Muscle of leg (tissue), 11 donors: ENCODE measurements around the gene CRHR1. TPM values are rescaled to one million over a fixed set of nuclear protein-coding genes. Genes with fewer than 3 reads are reported as not detected.

Source experiments
- DNase-seq: peaks from one replicate; pipeline ENCODE4 v3.0.0; 2013
- H3K27ac ChIP-seq: one replicate; pipeline ENCODE4 v1.5.1; 2013; ENCODE audit warnings: mild to moderate bottlenecking, low read length, control low read depth
- H3K27me3 ChIP-seq: one replicate; pipeline ENCODE4 v1.6.1; 2013; ENCODE audit warnings: low read length; ENCODE audit not compliant: control insufficient read depth, insufficient read depth
- H3K36me3 ChIP-seq: one replicate; pipeline ENCODE4 v1.6.1; 2013; ENCODE audit warnings: low read length; ENCODE audit not compliant: control insufficient read depth, insufficient read depth
- H3K4me1 ChIP-seq: one replicate; pipeline ENCODE4 v1.6.1; 2013; ENCODE audit warnings: low read length; ENCODE audit not compliant: control insufficient read depth, insufficient read depth
- H3K4me3 ChIP-seq: one replicate; pipeline ENCODE4 v1.5.1; 2013; ENCODE audit warnings: low read length, control low read depth
- H3K9me3 ChIP-seq: replicated peaks from 2 replicates; pipeline ENCODE4 v1.6.1; 2013; ENCODE audit warnings: low read depth, low read length; ENCODE audit not compliant: control insufficient read depth
- WGBS: methylation state at CpG from one replicate; pipeline ENCODE4 v1.1.5; 2013; ENCODE audit warnings: missing lambda C conversion rate; ENCODE audit not compliant: insufficient coverage; 5-methylcytosine and 5-hydroxymethylcytosine counted together
- polyA plus RNA-seq, 8 donors: library from polyadenylated mRNA; unstranded; fragments of 120-200 nt; gene quantifications; one replicate each; pipeline versions ENCODE4 v1.2.1 to v1.2.3, GENCODE V29; 2013; ENCODE audit warnings: inconsistent platforms in 1 of 8, low replicate concordance in 1 of 8; ENCODE audit not compliant: insufficient read length in 8 of 8, insufficient read depth in 1 of 8
- total RNA-seq: library from RNA; stranded (reverse); fragments of 120-200 nt; gene quantifications from one replicate; pipeline ENCODE4 v1.2.4, GENCODE V29; 2013

Gene CRHR1
- total and polyA plus RNA-seq, 9 donors: 0.09 to 0.98 (median 0.52) TPM; not detected in 5

DNA sequence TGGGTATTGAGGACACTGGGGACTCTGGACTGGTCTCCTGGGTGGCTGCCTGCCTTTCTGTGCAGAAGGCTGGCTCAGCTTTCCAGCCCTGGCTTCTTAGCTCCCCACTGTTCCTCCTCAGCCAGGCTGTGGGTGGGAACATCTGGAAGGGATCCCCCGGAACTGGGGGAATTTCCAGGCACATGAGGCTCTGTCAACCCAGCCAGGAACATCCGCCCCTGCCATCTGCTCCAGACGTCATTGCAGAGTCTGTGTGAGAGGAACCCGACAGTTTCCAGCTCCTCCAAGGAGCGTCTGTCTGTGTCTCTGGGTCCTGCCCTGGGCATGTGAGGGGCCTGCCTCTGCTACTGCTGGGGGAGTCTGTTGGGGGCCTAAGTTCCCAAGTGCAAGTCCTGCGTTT lies 36.2 kb upstream of the CRHR1 start:
- Histone ChIP-seq H3K9me3 (no peaks in the 10 kb centered on the region), H3K4me1 (peaks cover 2% of the 10 kb centered on the region), H3K36me3 (no peaks in the 10 kb centered on the region), H3K27ac (no peak overlapping the region), H3K4me3 (no peak overlapping the region), H3K27me3 (peaks cover 23% of the 10 kb centered on the region)
- 13% methylated on average over 6 of the region's 6 CpGs for WGBS
- DNase-seq: peak; percentile 59

DNA sequence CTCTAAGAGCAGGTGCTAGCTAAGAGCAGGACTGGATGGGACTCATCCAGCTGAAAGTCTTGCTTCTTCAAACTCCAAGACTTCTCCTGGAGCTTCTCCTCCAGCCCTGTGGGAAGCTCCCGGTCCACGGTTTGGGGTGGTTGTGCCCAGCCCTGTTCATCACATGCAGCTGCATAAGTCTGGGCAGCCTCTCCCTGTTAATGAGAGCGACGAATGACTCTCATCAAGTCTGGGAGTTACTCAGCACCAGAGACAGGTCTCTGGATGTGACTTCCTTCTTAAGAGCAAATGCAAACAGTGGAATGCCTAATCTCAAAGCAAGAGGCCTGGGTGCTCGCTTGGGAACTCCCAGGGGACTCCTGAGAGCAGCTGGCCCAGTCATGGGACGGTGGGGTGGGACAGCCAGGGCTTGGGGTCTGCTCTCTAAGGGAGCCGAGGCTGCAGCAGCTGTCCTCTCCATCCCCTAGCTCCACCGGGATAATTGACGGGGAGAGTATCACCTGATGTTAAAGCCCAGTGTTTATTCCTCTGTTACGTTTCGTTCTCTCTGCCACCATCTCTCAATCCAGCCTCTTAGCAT lies 35.3 kb upstream of the CRHR1 start:
- H3K9me3 ChIP-seq: no peaks in the 10 kb centered on the region
- peaks cover 29% of the 10 kb centered on the region for H3K27me3 ChIP-seq
- 35% methylated on average over 7 of the region's 11 CpGs for WGBS
- H3K27ac ChIP-seq: no peak overlapping the region
- no peaks in the 10 kb centered on the region for H3K36me3 ChIP-seq
- peaks cover 2% of the 10 kb centered on the region for H3K4me1 ChIP-seq
- H3K4me3 ChIP-seq: no peak overlapping the region
- no peak for DNase-seq

DNA sequence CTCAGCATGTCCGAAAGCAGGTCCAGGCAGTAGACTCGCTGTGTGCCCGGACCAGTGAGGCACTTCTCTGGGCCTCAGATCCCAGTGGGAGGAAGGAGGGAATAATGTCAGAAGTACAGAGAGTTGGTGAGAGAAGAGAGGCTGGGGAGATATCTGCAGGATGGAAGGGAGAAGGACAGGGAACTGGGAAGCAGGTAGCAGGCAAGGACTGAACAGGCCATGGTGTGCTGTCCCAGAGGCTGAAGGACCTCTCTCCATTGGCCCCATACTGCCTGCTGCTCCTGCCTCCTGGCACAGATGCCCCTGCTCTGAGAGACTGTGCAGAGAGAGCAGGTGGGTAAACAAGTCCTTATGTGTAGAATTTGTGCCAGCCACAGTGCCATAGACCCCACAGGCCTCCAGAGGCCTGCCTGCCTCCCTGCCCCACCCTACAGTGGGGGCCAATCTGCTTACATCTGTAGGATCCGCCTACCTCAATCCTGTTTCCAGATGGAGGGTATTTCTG lies 34.2 kb upstream of the CRHR1 start:
- 86% methylated on average over 3 of the region's 4 CpGs for WGBS
- Histone ChIP-seq H3K4me1 (peaks cover 2% of the 10 kb centered on the region), H3K4me3 (no peak overlapping the region), H3K27ac (no peak overlapping the region), H3K9me3 (no peaks in the 10 kb centered on the region), H3K36me3 (no peaks in the 10 kb centered on the region), H3K27me3 (peaks cover 29% of the 10 kb centered on the region)
- DNase-seq: no peak

DNA sequence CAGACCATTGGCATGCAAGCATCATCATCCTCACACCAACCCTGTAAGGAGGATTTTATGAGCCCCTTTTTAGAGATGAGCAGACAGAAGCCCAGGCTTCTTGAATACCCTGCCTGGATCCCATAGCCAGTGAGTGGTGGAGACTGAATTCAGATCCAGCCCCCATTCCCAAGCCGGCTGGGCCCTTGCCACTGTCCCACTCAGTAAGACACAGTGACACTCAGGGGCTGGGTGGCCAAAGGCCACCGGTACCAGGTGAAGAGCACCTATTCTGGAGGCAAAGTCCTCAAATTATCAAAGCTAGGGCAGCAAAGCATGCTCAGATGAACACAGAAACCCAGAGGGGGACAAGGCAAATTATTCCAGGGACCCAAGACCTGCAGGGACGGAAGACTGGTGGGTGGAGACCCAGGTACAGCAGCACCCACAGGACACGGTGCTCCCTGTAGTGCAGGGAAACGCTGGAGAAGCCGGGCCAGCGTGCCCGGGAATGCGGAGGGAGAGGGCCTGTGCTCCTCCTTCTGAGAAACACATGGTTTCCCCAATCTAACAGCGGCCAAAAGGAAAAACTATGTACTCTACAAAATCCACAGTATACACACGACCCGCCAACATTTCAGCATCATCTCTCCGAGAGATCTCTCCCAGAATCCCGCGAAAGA lies 33.2 kb upstream of the CRHR1 start:
- Histone ChIP-seq H3K4me3 (no peak overlapping the region), H3K4me1 (peaks cover 2% of the 10 kb centered on the region), H3K36me3 (no peaks in the 10 kb centered on the region), H3K27me3 (peaks cover 32% of the 10 kb centered on the region), H3K27ac (no peak overlapping the region), H3K9me3 (no peaks in the 10 kb centered on the region)
- no peak for DNase-seq
- WGBS: 79% methylated on average over 14 of the region's 15 CpGs

DNA sequence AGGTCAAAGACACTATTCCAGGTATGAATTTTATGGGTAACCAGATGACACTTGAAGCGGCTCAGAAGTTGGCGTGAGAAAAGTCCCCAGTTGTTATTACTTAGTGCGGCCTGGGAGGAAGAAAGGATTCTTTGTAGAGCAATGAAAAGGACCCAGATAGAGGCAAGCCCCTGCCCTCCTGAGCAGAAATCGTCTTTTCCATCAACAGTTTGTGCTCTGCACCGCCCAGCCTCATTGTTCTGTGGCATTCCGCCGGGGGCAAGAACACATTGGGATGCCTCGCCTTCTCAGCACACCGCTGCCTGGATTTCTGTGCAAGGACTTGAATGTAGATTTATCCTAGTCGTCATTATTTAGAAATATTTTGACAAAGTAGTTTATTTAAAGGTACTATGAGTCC lies 32.7 kb upstream of the CRHR1 start:
- Histone ChIP-seq H3K9me3 (no peaks in the 10 kb centered on the region), H3K4me3 (no peak overlapping the region), H3K4me1 (peaks cover 2% of the 10 kb centered on the region), H3K27ac (no peak overlapping the region), H3K36me3 (no peaks in the 10 kb centered on the region), H3K27me3 (peaks cover 34% of the 10 kb centered on the region)
- no peak for DNase-seq
- 63% methylated on average over 8 of the region's 10 CpGs for WGBS

DNA sequence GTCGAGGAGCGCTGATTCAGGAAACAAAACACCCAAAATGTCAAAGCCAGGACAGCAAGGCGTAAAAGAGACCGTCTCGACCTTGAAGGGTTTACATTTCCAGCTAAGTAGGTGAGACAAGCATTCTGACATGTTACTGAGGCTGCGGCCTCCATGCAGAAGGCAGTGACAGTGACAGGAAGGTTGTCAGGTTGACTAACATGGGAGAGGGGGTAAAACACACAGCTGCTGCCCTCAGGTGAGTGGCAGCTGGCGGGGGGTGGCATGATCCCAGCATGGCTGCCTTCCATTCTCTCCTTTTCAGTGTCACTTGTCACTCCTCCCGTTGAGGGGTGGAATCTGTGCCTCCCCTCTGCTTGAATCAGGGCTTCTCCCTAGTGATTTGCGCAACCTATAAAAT lies 31.9 kb upstream of the CRHR1 start:
- H3K27me3 ChIP-seq: peaks cover 37% of the 10 kb centered on the region
- 74% methylated on average over 8 of the region's 9 CpGs for WGBS
- H3K36me3 ChIP-seq: no peaks in the 10 kb centered on the region
- H3K27ac ChIP-seq: no peak overlapping the region
- no peak for DNase-seq
- H3K4me1 ChIP-seq: peaks cover 2% of the 10 kb centered on the region
- no peak overlapping the region for H3K4me3 ChIP-seq
- H3K9me3 ChIP-seq: no peaks in the 10 kb centered on the region

DNA sequence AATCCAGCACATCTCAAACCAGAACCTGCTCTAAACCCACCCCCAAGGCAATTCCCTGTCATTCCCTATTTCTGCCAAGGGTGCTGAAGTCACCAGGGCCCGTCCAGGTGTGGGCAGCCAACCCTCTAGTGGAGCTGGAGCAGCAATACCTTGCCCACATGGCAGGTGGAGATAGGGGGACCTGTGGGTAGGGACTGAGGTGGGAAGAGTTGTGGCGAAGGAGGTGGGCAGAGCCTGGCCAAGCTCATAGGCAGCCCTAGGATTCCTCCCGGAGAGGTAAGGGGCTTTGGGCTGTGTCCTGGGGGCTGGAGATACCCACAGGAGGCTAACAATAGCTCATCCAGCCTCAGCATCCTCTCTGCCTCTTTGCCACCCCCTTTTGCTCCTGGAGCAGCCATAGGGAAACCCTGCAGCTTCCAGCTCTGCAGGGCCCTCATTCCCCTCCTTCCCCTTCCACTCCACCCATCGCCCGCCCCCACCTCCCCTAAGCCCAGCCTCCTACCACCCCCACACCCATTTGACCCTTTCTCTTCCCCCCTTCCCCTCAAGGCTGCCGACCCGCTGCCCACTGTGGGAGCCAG lies 30.4 kb upstream of the CRHR1 start:
- Histone ChIP-seq H3K4me1 (no peaks in the 10 kb centered on the region), H3K4me3 (no peak overlapping the region), H3K36me3 (no peaks in the 10 kb centered on the region), H3K27ac (no peak overlapping the region), H3K9me3 (no peaks in the 10 kb centered on the region), H3K27me3 (peaks cover 36% of the 10 kb centered on the region)
- WGBS: 50% methylated on average over 1 of the region's 7 CpGs
- no peak for DNase-seq

DNA sequence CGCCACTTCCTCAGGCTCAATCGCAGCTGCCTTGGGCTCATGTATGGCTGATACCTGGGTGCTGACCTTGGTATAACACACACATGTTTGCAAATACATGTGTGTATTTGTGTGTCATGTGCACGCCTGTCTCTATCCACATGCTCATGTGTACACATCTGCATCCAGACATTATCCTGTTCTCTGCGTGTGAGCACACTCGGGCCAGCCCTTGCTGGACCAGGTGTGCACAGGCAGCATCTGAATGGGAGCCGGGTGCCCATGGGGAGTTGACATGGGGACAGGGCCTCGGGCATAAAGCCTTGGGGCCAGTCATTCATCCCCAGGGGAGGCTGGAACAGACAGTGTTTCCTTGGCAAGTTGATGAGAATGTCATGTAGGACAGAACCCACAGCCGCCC lies 29.1 kb upstream of the CRHR1 start:
- Histone ChIP-seq H3K27ac (no peak overlapping the region), H3K27me3 (peaks cover 33% of the 10 kb centered on the region), H3K9me3 (no peaks in the 10 kb centered on the region), H3K36me3 (no peaks in the 10 kb centered on the region), H3K4me1 (no peaks in the 10 kb centered on the region), H3K4me3 (no peak overlapping the region)
- WGBS: 60% methylated on average over 5 of the region's 8 CpGs
- DNase-seq: no peak

DNA sequence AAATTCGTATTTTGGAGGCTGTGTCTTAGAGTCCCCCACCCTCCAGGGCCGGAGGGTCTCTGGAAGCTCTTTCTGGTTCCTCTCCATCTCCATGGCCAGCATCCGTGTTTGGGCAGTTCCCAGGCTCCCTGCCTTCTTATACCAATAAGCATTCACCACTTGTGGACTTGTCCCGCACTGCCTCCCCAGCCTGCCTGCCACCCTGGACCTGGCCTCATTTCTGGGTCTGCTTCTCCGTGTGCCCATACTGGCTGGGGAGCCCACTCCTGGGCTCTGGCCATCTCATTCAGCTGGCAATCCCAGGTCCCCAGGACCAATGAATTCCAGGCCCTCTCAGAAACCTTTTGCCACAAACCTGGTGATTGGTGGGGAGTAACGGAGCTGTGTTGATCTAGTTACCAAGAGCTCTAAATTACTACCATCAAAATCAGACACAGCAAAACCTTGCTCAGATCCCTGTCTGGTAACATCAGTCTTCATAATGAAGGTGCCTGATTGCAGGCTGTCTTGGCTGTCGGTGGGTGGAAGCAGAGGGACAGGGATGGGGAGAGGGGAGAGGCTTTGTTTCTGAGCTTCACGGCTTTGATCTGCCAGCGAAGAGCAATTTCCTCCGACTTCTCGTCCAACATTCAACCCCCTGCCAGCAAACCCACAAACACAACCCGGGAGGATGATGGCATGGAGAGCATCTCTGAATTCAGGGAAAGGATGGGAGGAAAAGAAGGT lies 27.7 kb upstream of the CRHR1 start:
- Histone ChIP-seq H3K4me3 (no peak overlapping the region), H3K36me3 (no peaks in the 10 kb centered on the region), H3K27me3 (peaks cover 26% of the 10 kb centered on the region), H3K4me1 (no peaks in the 10 kb centered on the region), H3K27ac (no peak overlapping the region), H3K9me3 (no peaks in the 10 kb centered on the region)
- 62% methylated on average over 5 of the region's 12 CpGs for WGBS
- no peak for DNase-seq
